GM19467 (cell line): ENCODE results near the gene FGF1.
"Not testable (repeated sequence)": the region's sequence is repeated elsewhere in the genome, so short reads cannot be mapped to it uniquely, and the experiment has no call there.

Experiments used
- ATAC-seq: cut with Tn5 transposase; IDR thresholded peaks from one replicate; pipeline ENCODE4 v1.9.1; 2021; ENCODE audit warnings: mild to moderate bottlenecking, moderate library complexity; ENCODE audit not compliant: unreplicated experiment

The FGF1 gene

GRCh38 chr5:142671266-142671665 lies 14.6 kb downstream of the FGF1 start:
- ATAC-seq: no peak

- ATAC-seq: no peak
Measured at GRCh38 chr5:142670804-142671203, 15.1 kb downstream of the FGF1 start.

GRCh38 chr5:142669477-142669876 lies 16.4 kb downstream of the FGF1 start:
- no peak for ATAC-seq

GRCh38 chr5:142668336-142668735 lies 17.6 kb downstream of the FGF1 start:
- no peak for ATAC-seq

- no peak for ATAC-seq
Measured at GRCh38 chr5:142667831-142668230, 18.1 kb downstream of the FGF1 start.

GRCh38 chr5:142664636-142665035 lies 21.3 kb downstream of the FGF1 start:
- ATAC-seq: no peak

- no peak for ATAC-seq
Measured at GRCh38 chr5:142664067-142664466, 21.8 kb downstream of the FGF1 start.

GRCh38 chr5:142663246-142663645 lies 22.6 kb downstream of the FGF1 start:
- no peak for ATAC-seq

GRCh38 chr5:142661957-142662356 lies 23.9 kb downstream of the FGF1 start:
- ATAC-seq: no peak

GRCh38 chr5:142661143-142661542 lies 24.7 kb downstream of the FGF1 start:
- ATAC-seq: no peak

- no peak for ATAC-seq
Measured at GRCh38 chr5:142660731-142661130, 25.2 kb downstream of the FGF1 start.

GRCh38 chr5:142660196-142660595 lies 25.7 kb downstream of the FGF1 start:
- no peak for ATAC-seq

- no peak for ATAC-seq
Measured at GRCh38 chr5:142659405-142659804, 26.5 kb downstream of the FGF1 start.

- ATAC-seq: no peak
Measured at GRCh38 chr5:142658278-142658677, 27.6 kb downstream of the FGF1 start.

- no peak for ATAC-seq
Measured at GRCh38 chr5:142657446-142657845, 28.4 kb downstream of the FGF1 start.

- ATAC-seq: no peak
Measured at GRCh38 chr5:142655339-142656267, 30.3 kb downstream of the FGF1 start.

GRCh38 chr5:142654578-142655058 lies 31.3 kb downstream of the FGF1 start:
- ATAC-seq: no peak

- ATAC-seq: no peak
Measured at GRCh38 chr5:142653321-142653720, 32.6 kb downstream of the FGF1 start.

GRCh38 chr5:142652563-142652962 lies 33.3 kb downstream of the FGF1 start:
- ATAC-seq: no peak

GRCh38 chr5:142650881-142651280 lies 35.0 kb downstream of the FGF1 start:
- no peak for ATAC-seq

GRCh38 chr5:142650060-142650459 lies 35.8 kb downstream of the FGF1 start:
- ATAC-seq: no peak

GRCh38 chr5:142648108-142648507 lies 37.8 kb downstream of the FGF1 start:
- not testable (repeated sequence) for ATAC-seq

GRCh38 chr5:142645456-142645855 lies 40.4 kb downstream of the FGF1 start:
- no peak for ATAC-seq
